CD4-positive, alpha-beta T cell treated with Interleukin-17A for 1 hour (primary cell): ENCODE results near the gene KRT9.
"Not testable (repeated sequence)": the region's sequence is repeated elsewhere in the genome, so short reads cannot be mapped to it uniquely, and the experiment has no call there.

Experiments used
- DNase-seq: peaks from one replicate; pipeline ENCODE4 v3.0.0-alpha.2; 2020

The KRT9 gene

DNA sequence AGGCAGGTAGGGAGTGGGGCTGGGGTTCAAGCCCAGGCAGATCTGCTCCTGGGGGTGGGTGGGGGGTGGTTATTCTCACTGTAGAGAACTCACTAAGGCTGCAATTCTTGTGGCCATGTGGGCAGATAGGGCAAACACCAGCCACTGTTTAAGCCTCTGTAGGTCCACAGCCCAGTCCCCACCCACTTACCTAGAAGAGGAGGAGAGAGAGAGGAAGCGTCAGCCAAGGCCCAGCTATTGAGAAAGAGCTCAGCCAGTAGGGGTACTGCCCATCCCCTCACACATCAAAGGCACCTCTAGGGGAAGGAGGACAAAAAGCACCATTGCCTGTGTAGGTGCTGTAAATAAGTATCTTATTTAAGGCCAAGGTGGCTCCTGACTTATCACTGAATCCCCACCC, 27.8 kb upstream of the KRT9 start:
- DNase-seq: no peak

DNA sequence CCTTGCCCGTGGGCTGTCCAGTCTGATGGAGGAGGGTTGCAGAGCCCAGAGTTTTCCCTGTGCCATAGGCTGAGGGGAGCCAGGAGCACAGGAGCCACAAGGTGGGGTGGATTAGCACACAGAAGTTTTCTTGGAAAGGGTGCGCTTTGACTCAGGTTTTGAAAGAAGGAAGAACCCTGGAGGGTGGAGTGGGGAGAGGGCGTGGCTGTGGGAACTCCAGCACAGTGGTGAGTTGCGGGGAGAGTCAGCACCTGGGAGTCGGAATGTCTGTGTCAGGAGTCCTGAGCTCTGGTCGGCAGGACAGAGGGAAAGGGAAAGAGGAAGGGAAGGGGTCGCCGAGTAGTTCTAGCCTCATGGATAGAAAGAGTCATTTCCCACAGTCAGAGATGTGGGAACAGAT, 23.7 kb upstream of the KRT9 start:
- no peak for DNase-seq

DNA sequence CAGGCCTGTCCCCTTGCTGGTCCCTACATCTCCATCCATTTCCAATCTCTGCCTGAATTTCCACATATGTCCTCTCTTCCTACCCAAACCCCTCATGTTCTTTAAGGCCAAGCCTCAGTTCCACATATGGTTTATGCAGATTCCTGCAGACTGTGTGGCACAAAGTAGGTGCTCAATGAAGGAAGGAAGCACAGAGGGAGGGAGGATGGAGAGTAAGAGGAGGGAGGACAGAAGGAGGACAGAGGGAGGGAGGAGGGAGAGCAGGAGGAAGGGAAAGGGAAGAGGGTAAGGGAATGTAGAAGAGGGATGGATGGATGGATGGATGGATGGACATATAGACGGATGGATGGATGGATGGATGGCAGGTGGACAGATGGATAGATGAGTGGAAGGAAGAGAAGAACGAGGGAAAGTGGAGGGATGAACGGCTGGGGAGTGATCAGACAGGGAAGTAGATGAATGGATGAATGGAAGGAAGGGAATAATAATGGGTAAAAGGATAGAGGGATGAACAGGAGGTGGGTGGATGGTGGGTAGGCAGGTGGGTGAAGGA, 22.6 kb upstream of the KRT9 start:
- DNase-seq: no peak

DNA sequence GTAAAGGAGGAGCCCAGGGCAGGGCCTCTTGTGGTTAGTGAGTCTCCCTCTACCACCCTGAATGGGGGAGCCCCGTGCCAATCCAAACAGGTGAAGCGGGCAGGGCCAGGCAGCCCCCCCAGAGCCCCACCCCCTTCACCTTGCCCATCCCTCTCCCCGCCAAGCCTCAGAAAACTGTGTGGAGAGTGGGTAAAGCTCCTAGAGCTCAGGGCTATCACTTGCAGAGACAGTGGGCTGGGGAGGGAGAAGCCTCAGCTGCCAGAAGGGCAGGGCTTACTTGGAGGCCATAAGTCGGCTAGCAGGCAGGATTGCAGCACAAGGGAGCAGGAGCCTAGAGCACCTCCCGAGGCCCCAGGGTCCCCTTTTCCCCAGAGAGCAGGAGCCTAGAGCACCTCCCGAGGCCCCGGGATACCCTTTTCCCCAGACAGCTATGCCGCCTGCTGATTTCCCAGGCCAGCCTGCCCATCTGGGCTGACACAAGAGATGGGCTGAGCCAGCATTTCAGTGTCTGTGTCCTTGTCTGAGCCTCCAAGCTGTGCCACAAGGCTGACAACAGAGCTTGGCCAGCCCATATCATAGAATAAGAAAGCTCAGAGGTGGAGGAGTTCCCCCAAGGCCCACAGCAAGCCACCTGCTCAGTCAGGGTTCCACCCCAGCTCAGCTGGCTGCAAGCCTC, 21.6 kb upstream of the KRT9 start:
- no peak for DNase-seq

DNA sequence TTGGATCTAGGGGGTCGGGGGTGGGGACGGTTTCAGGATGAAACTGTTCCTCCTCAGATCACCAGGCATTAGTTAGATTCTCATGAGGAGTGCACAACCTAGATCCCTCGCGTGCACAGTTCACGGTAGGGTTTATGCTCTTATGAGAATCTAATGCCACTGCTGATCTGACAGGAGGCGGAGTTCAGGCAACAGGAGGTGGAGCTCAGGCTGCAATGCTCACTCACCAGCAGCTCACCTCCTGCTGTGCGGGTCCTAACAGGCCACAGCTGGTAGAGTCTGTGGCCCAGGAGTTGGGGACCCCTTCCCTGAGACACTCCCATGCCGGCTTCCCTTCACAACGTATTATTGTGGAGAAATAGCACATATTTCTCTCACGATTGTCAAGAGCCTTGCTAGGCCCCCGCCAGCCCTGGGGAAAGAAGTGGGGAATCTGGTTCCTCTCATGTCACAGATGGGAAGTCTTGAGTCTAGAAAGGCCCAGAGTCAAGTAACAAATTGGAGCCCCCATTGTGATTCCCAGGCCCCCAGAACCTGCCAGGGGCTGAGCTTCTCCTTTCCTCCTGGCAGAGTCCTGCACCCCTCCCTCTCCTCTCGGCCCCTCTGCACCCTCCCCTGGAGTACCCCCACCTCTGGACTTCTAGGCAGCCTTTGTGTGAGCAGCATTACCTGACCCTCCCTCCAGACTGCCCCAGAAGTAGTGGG, 20.9 kb upstream of the KRT9 start:
- no peak for DNase-seq

DNA sequence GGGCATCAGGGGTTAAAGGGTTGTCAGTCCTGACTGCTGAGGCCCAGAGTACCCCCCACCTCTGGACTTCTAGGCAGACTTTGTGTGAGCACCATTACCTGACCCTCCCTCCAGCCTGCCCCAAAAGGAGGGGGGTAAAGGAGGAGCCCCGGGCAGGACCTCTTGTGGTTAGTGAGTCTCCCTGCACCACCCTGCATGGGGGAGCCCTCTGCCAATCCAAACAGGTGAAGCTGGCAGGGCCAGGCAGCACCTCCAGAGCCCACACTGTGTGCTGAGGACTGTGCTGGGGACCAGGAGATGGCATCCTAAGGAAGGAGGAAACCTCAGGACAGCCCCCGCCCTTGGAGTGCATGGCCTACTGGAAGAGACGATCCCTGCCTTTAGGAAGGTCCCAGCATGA, 17.4 kb upstream of the KRT9 start:
- no peak for DNase-seq

DNA sequence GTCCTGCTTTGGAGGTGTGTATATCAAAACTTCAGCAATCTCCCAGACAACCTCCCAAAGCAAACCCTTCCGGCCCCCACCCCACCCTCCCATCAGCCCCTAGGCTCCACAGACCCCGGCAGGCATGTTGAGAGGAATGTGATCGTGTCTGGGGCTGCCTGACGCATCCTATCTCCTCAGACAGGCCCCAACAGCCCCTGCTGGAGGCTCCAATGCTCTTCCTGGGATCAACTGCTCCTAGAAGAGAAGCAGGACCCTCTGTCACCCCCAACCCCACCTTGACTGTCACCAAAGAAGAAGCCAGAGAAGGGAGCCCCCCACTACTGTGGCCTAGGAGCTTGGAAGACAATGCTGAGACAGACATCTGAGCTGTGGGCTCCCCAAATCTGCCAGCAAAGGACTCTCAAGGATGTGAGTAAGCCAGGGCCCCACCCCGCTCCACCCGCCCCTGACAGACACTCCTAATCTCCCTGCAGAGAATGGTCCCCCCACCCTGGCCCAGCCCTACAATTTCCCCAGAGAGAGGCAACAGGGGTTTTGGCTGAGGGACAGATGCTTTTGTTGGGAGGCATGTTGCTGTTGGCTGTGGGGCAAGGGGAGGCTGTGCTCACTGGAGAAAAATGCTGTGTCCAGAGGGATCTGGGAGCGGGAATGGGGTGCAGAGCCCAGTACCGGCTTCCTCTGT, 16.4 kb upstream of the KRT9 start:
- DNase-seq: no peak

DNA sequence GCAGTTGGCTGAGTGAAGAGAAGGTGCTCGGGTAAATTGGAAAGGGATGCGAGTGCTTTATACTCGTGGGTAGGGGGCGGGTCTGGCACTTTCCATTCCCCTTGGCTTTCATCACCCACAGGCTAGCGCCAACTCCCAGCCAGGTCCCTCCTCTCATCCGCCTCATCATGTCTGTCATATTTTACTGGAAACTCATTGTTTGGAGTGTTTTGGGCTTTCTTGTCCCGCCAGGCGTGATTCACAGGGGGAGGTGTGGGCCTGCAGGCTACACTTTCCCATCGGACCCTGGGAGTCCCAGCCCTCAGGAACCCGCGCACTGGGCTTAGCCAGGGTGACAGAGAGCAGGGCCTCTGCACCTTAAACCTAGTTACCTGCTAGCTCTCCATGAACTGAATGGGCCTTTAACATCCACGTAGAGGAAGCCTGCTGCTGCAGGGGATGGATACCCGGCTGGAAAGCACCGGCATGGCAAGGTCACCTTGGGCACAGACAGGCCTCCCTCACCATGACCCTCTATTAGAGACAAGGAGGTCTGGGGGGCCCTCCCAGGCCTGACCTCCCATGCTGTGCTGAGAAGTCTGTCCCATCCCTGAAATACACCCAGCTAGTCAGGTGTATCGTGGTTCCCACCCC, 15.1 kb upstream of the KRT9 start, which contains the start of gene KRT14:
KRT14 (minus strand) TSS at position 33 of the 633 bp plus-strand sequence. CDS start 61 bp downstream, outside the sequence.
- DNase-seq: no peak

DNA sequence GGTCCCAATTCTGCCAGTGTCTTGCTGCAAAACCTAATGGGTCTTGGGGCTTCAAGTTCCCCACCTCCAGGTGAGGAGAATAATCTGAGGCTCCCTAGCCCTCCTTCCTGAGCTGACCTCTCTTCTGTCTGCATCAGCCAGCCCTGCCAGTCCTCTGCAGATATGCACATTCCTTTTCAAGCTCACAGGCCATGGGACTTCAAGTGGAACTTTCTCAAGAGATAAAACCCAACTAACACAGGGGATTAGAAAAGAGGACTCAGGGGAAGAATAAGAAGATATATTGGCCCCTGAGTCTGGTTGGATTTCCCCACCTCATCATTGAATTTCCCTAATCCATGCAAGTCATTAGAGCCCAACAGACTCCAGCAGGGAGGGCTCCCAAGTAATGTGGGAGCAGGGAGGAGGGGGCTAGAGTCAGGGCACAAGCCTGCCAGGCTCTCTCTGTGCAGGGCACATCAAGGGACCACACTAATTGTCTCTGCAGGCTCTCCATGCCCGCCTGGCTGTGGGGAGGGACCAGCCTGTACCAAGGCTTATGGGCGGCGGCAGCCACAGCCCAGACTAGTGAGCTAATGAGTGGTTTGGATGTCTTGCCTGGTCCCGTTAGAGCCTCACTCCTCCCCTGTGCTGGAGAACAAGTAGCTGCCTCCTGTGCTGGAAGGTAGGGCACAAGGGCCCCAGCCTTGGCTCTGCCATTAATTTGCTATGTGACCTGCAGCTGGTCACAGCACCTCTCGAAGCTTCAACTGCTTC, 13.6 kb upstream of the KRT9 start:
- no peak for DNase-seq

DNA sequence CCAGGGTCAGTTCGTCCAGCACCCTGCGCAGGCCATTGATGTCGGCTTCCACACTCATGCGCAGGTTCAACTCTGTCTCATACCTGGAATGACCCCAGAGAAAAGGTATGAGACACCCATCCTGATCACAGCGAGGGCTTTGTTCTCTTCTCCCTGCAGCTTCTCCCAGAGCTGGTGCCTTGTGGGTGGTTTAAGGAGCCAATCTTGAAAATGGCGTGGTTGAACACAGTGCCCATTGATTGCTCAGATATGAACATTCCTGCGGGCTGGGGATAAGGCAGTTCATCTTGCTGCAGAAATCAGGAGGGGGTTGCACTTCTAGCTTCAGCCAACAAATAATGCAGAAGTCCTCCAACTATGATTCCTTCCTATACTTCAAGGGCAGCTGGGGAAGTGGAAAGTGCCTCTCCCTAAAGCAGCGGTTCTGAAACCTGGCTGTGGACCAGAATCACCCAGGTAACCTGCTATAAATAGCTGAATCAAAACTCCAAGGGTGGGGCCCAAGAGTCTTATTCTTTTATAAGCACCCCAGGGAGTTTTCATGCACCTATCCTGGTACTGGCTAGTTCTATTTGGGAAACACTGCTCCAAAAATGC, 12.6 kb upstream of the KRT9 start:
- not testable (repeated sequence) for DNase-seq

DNA sequence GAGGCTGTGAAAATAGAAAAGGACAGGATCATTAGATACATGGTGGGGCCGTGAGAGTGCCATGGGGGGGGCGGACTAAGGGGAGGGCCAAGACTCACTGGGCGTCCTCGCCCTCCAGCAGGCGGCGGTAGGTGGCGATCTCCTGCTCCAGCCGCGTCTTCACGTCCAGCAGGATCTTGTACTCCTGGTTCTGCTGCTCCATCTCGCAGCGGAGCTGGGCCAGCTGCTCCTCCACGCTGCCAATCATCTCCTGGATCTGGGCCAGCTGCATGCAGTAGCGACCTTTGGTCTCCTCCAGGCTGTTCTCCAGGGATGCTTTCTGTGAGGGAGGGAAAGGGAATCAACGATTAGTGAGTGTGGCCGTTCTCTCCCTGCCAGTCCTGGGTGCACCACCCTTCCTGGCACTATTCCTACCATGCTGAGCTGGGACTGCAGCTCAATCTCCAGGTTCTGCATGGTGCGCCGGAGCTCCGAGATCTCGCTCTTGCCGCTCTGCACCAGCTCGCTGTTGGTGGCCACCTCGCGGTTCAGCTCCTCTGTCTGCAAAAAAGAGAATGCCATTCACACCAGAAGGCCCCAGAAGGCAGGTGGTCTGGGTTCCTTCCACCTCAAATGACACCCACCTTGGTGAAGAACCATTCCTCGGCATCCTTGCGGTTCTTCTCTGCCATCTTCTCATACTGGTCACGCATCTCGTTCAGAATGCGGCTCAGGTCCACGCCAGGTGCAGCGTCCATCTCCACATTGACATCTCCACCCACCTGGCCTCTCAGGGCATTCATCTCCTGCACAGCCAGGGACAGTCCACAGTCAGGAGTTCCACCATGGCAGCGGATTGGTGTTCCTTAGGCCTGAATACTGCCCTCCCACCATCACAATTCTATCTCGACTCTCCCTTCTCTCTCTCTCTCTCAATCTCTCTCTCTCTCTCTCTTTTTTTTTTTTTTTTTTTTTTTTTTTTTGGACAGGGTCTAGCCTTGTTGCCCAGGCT, 11.6 kb upstream of the KRT9 start:
- no peak for DNase-seq

DNA sequence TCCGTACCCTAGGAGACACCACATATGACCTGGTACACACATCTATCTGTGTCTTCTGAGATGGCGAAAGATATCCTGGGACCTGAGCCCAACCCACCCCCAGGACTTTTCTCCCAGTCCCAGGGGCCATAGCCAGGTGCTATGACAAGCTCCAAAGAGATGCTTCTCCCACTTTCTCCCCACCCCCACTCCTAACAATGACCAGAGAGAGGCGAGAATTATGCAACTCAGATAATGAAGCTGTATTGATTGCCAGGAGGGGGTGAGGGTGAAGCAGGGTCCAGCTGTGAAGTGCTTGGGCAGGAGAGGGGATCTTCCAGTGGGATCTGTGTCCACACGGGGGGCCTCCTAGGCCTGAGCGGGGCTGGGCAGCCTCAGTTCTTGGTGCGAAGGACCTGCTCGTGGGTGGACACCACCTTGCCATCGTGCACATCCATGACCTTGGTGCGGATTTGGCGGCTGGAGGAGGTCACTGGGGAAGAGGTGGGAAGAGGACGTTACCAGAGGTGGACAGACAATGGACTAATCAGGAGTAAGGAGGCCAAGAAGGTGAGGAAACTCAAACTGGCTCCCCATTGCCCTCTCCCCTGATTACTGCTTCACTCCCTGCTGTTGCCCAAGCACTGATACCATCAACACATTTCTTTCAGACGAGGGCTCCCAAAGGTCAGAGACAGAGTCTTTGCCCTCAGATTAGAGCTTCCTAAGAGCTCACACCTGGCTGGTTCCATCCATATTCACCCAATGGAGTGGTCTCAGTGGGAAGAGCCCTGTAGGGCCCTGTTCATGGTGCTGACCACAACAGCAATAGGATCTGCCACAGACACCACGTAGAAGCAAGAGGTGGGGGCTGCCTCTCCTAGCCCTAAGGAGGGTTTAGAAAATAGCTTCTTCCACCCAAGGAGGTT, 10.5 kb upstream of the KRT9 start:
- not testable (repeated sequence) for DNase-seq

DNA sequence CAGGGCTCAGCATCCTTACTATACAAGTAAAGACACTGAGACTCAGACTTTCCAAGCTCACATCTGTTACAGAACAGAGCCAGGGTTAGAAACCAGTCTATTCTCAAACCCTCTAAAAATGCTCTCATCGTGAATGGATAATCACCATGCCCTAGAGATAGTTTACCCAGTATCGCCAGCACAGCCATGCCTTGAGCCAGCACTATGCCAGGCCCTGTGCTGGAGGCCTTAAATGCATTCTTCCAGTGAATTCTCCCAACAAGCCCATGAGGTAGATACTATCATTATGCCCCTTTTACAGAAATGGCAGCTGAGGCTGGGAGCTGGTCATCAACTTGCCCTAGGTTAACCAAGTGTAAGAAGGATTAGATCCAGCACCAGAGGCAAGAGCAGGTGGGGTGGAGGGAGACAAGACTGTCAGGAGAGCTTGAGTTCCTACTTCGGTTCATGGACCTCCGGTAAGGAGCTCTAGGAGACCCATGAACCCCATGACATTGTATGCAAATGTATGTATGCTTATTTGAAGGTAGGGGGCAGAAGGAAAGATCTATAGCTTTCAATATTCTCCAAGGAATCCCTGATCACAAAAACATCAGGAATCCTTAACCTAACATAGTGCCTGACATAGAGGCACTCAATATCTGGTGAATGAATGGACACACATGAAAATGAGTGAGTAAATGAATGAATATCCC, 9.7 kb upstream of the KRT9 start:
- no peak for DNase-seq

DNA sequence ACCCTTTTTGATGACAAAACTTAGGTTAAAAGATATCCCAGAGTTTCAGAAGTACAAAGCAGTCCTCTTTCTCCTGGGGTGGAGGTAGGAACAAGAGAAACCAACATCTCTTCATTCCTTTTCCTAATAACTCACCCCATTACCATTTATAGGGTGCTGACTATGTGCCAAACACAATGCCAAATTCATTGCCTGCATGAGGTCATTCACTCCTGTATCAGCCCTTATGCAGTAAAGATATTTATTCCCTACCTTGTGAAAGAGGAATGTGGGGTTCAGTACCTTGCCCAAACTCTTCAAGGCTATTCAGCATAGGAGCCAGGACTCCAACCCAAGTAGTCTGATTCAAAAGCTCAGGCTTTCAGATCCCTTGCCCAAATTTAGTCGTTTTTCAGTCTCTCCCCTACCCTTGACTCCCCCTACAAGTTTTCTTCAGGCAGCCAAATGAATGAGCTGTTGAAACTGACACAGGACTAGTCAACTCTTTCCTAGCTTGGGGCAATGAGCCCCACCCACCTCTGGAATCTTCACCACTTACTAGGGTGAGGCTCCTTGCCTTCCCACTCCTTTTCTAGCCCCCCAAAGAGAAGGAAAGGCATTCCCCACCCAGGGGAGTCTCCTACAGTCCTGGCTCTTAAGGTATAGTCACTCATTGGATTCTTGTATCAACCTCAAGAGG, 9.0 kb upstream of the KRT9 start:
- no peak for DNase-seq

DNA sequence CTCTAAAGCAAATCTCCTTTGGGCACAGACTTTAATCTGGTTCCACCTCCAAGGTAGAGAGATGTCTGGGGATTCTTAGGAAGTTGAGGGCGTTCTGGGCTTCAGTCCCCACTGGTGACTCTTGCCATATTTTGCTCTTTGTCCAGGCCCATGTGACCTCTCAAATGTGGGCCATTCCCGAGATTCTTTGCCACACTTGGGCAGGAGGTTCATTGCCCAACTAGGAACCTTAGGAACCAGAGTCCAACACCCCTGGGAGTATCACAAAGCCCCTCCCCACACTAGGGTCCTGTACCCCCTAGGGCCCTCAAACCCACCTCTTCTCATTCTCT, 8.4 kb upstream of the KRT9 start:
- DNase-seq: no peak

DNA sequence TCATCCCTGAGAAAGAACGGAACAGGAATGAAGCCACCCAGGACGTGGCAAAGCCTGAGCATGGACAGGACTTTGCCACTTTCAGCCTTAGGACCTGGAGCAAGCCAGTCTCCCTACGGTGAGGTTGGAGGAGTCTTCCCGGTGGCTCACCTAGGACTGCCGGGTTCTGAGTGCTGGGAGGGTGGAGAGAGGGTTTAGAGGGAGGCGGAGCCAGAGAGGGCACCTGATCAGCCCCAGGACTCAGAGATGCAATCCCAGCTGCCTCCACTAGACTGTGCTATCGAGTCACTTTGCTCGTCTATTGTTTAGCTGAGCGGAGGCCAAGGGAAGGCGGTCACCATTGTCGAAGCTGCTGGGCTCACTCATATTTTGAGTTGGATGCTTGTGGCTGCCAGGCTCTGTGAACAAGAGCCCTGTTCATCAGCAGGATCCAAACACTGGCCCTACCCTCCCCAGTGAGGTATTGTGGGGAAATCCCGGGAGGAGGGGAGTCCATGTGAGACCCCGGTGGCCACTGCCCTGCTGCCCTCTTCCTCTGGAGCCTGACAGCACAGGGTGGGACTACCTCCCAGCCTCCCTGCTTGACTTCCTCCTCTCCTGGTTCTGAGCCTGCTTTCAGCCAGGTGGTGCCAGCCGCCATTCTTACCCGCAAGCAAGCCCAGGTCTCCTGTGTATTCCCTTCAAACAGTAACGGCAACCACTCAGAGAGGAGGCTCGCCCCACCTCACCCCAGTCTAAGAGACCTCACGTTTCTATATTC, 7.8 kb upstream of the KRT9 start:
- DNase-seq: peak; percentile 68

DNA sequence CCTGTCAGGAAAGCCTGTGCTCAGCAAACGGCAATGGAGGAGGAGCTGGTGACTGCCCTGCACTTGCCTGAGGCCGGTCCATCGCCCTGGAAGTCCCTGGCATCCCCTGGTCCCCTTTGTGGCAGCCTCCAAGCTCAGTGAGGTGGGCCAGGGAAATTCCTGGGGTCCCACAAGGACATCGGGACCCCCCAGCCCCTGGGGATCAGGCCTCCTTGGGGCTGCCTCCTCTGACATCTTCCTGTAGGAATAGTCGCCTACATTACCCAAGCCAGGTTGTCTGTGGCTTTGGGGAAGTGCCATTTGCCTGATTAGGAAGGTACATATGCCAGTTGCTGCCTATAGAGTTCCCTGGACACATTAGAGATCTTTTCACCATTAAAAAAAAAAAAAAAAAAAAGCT, 7.1 kb upstream of the KRT9 start:
- DNase-seq: no peak

DNA sequence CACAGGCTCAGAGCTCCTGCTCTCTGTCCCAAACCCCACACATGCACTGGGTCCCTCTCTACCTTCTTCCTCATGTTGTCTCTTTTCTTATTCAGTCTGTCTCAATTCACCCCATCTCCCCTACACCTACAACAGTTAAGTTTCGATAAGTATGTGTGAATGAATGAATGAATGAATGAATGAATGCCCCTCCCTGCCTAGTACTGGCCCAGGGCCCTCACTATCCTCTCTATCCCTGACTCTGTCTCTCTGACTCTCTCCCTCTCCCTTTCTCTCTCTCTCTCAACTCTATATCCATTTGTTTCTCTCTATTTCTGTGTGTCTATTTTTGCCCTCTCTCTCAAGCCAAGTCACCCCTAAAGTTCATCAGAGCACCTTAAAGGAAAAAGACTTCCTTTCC, 6.7 kb upstream of the KRT9 start:
- DNase-seq: no peak
